NCI-H1092 (cell line): ENCODE results near the gene C1QTNF3.
"Not testable (repeated sequence)": the region's sequence is repeated elsewhere in the genome, so short reads cannot be mapped to it uniquely, and the experiment has no call there.

Experiments used
- DNase-seq: peaks from one replicate; lab custom pipeline; 2025; lab: John Stamatoyannopoulos, UW

C1QTNF3 gene

GRCh38 chr5:34043099-34043876, at the start of gene C1QTNF3:
C1QTNF3 (minus strand) TSS chr5:34043213; CDS start chr5:34043125, 88 bp downstream.
- DNase-seq: peak; percentile 24

GRCh38 chr5:34091039-34091438, 48.0 kb upstream of the C1QTNF3 start:
- DNase-seq: not testable (repeated sequence)

GRCh38 chr5:34089802-34090201, 46.8 kb upstream of the C1QTNF3 start:
- not testable (repeated sequence) for DNase-seq

- DNase-seq: not testable (repeated sequence)
Measured at GRCh38 chr5:34087728-34088127, 44.7 kb upstream of the C1QTNF3 start.

GRCh38 chr5:34083898-34084297, 40.9 kb upstream of the C1QTNF3 start:
- not testable (repeated sequence) for DNase-seq

GRCh38 chr5:34079505-34079904, 36.5 kb upstream of the C1QTNF3 start:
- not testable (repeated sequence) for DNase-seq

GRCh38 chr5:34077636-34078035, 34.6 kb upstream of the C1QTNF3 start:
- not testable (repeated sequence) for DNase-seq

- not testable (repeated sequence) for DNase-seq
Measured at GRCh38 chr5:34076719-34077364, 33.8 kb upstream of the C1QTNF3 start.

GRCh38 chr5:34074472-34074871, 31.5 kb upstream of the C1QTNF3 start:
- not testable (repeated sequence) for DNase-seq

- not testable (repeated sequence) for DNase-seq
Measured at GRCh38 chr5:34074071-34074470, 31.1 kb upstream of the C1QTNF3 start.

- DNase-seq: not testable (repeated sequence)
Measured at GRCh38 chr5:34070626-34071025, 27.6 kb upstream of the C1QTNF3 start.

GRCh38 chr5:34064656-34065055, 21.6 kb upstream of the C1QTNF3 start:
- no peak for DNase-seq

- no peak for DNase-seq
Measured at GRCh38 chr5:34062419-34062818, 19.4 kb upstream of the C1QTNF3 start.

GRCh38 chr5:34061993-34062392, 19.0 kb upstream of the C1QTNF3 start:
- no peak for DNase-seq

GRCh38 chr5:34059977-34060376, 17.0 kb upstream of the C1QTNF3 start:
- DNase-seq: no peak

- DNase-seq: no peak
Measured at GRCh38 chr5:34058532-34058931, 15.5 kb upstream of the C1QTNF3 start.

GRCh38 chr5:34057569-34057968, 14.6 kb upstream of the C1QTNF3 start:
- no peak for DNase-seq

GRCh38 chr5:34057118-34057517, 14.1 kb upstream of the C1QTNF3 start:
- DNase-seq: no peak

- DNase-seq: no peak
Measured at GRCh38 chr5:34055667-34056066, 12.7 kb upstream of the C1QTNF3 start.

- DNase-seq: no peak
Measured at GRCh38 chr5:34054400-34054729, 11.4 kb upstream of the C1QTNF3 start.

GRCh38 chr5:34053571-34054399, 10.8 kb upstream of the C1QTNF3 start:
- no peak for DNase-seq

- no peak for DNase-seq
Measured at GRCh38 chr5:34053133-34053532, 10.1 kb upstream of the C1QTNF3 start.
